Fibroblast of gingiva (primary cell): ENCODE data around the gene TNFAIP1.
A peak's percentile ranks its signal among the peaks of the same experiment; 100 is the strongest.
"Not testable (repeated sequence)": the region's sequence is repeated elsewhere in the genome, so short reads cannot be mapped to it uniquely, and the experiment has no call there.

ENCODE experiments used
- DNase-seq: peaks from one replicate; pipeline ENCODE4 v3.0.0-alpha.2; 2011; ENCODE audit warnings: low read depth

The TNFAIP1 gene

DNA sequence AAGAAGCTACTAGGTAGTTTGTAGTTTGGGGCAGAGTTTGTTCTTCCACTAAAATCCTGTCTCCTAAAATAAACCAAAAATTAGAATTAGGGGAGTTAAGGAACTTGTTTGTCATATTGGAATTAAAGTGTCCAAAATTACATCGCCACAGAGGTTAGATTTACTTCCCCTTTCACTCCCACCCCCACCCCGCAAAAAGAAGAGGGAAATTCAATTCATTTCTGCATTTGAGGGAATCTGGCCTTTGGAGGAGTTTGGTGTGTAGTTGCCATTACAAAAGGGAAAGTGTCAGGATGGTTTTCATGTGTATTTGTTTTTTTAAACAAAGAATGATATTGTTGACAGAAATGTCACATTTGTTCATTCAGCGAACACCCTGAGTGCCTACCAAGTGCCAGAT, 10.8 kb upstream of the TNFAIP1 start:
- DNase-seq = no peak

DNA sequence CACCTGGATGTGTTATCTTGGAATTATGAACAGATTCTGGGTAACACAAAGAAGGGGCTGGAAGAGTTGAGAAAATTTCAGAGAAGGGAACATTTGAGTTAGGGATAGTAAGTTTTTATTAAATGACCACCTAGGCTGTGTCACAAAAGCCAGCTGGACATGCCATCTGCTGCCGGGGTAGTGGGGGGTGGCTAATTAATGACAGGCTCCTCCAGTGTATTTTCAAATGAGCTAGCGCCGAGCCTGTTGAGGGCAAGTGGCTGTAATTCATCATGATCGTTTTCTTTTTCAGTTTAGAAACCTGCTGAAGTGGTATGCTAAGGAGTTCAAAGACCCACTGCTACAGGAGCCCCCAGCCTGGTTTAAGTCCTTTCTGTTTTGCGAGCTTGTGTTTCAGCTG, 10.3 kb upstream of the TNFAIP1 start:
- DNase-seq = no peak

DNA sequence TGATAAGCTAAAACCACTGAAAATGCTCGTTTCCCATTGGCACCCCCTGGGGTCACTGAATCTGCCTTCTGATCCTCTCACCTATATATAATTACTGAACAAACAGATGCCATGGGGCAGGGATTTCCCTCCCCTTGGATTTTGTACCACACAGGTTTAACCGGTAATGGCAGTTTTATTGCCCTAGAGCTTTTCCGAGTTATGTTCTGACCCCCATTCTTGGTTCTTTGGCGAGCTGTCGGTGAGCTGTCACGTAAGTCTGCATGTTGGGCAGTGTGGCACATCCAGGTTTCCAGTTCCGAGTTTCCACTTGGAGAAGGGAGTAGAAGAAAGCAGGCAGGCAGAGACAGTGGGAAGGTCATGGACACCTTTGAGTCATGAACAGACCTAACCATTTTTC, 9.4 kb upstream of the TNFAIP1 start:
- no peak for DNase-seq

- no peak for DNase-seq
Measured at GRCh38 chr17:28327031-28327607, 8.4 kb upstream of the TNFAIP1 start.

GRCh38 chr17:28327709-28328108, 7.9 kb upstream of the TNFAIP1 start:
- DNase-seq = peak; percentile 15

DNA sequence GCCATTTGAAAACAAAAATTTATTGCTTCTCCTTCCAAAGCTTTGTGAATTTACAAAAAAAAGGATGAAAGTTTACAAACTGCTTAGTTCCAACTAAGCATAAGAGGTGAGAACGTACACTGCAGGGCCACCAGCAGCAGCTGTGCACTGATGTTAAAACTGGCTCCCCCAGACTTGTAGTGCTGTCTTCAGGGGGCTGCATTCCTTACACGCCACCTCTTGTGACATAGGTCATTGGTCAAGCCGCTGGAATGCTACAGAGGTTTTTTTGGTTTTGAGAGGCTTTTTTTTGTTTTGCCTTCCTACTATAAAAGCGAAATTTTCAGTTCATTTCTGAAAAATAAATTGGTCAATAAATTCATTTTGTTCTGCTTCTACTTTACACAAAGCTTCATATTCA, 7.2 kb upstream of the TNFAIP1 start:
- DNase-seq = peak; percentile 19

- DNase-seq = no peak
Measured at GRCh38 chr17:28330671-28331070, 4.9 kb upstream of the TNFAIP1 start.

DNA sequence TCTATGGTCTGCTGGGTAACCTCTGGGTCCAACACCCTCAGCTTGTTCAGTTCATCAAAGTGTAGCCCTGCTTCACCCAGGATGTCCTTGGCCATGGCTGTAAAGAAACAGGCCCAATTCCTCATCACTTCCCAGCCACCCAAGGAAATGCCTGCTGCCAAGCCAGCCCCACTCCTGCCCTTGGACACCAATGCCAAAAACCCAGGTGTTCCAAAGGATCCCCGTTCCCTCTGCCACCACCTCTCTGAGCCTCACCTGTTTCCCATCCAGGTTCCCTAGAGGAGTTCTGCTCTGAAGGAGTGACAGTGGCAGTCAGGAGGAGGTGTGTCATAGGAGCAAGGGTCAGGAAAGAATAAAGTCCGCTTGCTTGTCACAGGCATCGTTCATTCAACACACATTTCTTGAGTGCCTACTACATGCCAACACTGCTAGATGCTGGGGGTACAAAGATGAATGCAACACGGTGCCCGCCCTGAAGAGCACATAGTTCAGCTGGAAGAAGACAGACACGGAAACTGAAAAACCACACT, 3.6 kb upstream of the TNFAIP1 start:
- DNase-seq = no peak

GRCh38 chr17:28333083-28333746, 2.3 kb upstream of the TNFAIP1 start:
- no peak for DNase-seq

DNA sequence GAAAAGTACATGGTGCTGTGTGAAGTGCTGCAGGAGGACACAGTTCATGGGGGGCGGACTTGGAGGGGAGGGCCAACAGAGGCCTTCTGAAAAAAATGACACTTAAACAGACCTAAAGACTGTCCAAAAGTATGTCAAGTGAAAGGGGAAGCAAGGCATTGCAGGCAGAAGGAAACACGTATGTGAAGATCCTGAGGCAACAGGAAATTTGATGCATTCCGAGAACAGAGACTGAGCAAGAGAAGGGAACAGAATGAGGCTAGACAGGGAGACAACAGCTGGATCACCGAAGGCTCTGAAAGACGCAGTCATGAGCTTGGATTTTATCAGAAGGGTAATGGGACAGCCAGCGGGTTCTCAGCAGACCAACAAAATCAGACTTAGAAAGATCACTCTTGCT, 1.4 kb upstream of the TNFAIP1 start:
- peak; percentile 20 for DNase-seq

DNA sequence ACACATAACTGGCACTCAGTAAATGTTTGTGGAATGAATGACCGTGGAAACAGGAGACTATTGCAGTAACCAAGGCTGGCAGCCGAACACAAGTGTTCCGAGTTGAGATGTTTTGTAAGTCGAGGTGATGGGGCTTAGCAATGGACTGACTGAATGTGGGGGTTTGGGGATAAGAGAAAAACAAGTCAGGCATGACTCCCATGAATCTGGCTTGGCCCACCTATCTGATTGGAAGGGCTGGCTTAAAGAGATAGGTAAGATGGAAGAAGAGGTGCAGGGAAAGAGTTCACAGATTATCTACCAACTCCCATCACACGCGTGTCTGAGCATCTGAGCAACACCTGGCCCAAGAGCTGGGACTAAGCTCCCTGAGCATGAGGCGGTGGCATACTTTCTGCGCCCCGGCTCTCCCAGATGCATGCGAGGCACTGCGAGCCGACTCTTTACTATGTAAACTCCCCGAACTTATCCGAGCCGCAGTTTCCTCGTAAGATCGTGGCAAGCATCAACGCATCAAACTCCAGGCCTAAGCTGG, 828 bp upstream of the TNFAIP1 start:
- DNase-seq = peak; percentile 15

GRCh38 chr17:28335959-28336871, 654 bp downstream of the TNFAIP1 start:
- peak; percentile 71 for DNase-seq

- DNase-seq = peak; percentile 34
Measured at GRCh38 chr17:28338056-28338768, 2.7 kb downstream of the TNFAIP1 start.

- DNase-seq = not testable (repeated sequence)
Measured at GRCh38 chr17:28338769-28339212, 3.2 kb downstream of the TNFAIP1 start.

- no peak for DNase-seq
Measured at GRCh38 chr17:28339431-28339830, 3.9 kb downstream of the TNFAIP1 start.

- DNase-seq = no peak
Measured at GRCh38 chr17:28340374-28340773, 4.8 kb downstream of the TNFAIP1 start.

DNA sequence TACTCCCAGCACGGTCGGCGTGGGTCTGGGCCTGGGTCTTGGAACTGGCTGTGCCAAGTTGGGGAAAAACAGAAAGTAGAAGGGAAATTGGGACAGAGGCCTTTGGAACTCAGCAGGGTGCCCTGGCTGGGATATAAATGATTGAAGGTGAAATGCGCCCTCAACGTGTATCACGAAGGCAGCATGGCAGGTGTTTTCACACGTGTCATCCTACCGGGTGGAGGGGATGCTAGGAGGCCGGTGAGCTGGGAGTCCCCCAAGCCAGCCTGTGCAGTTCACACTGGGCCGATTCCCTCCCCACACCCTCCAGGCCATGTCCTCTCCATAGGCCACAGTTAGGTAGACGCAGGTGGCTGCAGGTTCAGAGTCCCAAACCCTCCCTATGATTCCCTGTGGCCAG, 6.0 kb downstream of the TNFAIP1 start:
- DNase-seq = no peak

- no peak for DNase-seq
Measured at GRCh38 chr17:28342313-28342712, 6.8 kb downstream of the TNFAIP1 start.

DNA sequence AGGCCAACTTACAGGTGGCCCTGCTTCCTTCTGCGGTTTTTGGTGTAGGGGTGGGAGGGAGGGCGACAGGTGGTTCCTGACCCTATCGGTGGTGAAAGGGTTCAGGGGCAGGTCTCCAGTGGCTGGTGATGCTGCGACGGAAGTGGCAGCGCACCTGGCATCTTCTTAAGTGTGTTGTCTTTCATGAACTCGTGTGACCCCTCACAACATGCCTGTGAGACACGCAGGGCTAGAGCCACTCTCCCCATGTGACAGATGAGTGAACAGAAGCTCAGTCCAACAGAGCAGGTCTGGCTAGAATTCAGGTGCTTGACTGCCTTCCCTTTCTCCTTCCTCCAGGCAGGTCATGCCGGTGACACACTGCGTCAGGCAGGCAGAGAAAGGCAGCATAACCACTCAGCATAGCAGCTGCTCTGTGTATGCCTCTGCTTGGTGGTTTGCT, 8.0 kb downstream of the TNFAIP1 start:
- no peak for DNase-seq

GRCh38 chr17:28344011-28344410, 8.4 kb downstream of the TNFAIP1 start:
- no peak for DNase-seq

DNA sequence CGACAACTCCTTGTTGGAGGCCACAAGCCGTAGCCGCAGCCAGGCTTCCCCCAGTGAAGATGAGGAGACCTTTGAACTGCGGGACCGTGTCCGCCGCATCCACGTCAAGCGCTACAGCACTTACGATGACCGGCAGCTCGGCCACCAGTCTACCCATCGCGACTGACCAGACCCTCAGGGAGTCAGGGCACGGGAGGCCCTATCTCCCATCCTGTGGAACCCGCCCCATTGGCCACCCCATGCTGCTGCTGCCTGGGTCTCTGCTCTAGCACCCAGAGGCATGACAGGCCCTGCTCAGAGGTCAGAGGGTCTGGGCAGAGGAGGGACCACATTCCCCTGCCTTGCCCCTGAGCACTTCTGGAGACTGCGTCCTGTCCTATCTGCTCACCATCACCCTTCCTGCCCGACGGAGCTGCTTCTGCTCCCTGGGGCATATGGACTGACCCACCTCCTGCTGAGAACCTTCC, 8.9 kb downstream of the TNFAIP1 start:
- no peak for DNase-seq
